Measurements from ENCODE around the gene HPCAL4. TPM values are rescaled to one million over a fixed set of nuclear protein-coding genes. Genes with fewer than 3 reads are reported as not detected.

The HPCAL4 gene
- total RNA-seq (2022; extraction: Qiagen RNA extraction) = 0.23 to 0.36 TPM (median 0.25 TPM) in 5 replicates

DNA sequence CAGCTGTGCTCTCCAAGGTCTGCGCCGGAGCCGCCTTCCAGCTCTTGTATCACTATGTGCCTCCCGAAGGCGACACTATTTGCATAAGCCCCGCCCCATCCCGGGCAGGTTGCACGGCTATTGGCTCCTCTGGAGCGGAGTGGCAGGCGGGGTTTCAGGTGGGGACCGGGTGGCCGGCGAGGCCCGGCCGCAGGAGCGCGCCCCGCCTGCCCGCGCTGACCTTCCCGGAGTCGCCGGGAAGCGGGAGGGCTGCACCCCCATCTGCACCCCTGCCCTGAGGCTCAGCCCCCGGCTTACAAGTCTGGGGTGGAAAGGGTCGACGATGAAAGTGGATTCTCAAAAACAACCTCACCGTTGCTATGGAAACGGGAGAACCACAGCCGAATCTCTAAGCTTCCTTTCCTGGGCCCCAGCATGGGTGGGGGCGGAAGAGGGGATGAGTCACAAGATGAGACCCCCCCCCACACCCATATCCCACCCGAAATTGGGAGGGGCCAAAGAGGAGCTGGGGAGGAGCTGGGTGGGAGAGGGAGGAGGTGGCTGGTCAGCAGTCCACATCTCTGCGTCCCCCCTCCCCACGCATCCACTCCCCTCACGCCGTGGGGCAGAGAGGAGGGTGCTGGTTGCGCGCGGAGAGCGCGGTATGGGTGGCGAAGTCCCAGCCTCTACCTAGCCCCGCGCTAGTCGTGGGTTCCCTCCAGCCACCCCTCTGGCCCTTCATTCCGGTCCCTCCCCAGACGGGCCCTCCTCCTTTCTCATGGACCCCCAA, at the start of gene HPCAL4:
Gene HPCAL4 (minus strand): TSS at position 51 of the 769 bp plus-strand sequence. CDS start 6,830 bp downstream, outside the sequence.

DNA sequence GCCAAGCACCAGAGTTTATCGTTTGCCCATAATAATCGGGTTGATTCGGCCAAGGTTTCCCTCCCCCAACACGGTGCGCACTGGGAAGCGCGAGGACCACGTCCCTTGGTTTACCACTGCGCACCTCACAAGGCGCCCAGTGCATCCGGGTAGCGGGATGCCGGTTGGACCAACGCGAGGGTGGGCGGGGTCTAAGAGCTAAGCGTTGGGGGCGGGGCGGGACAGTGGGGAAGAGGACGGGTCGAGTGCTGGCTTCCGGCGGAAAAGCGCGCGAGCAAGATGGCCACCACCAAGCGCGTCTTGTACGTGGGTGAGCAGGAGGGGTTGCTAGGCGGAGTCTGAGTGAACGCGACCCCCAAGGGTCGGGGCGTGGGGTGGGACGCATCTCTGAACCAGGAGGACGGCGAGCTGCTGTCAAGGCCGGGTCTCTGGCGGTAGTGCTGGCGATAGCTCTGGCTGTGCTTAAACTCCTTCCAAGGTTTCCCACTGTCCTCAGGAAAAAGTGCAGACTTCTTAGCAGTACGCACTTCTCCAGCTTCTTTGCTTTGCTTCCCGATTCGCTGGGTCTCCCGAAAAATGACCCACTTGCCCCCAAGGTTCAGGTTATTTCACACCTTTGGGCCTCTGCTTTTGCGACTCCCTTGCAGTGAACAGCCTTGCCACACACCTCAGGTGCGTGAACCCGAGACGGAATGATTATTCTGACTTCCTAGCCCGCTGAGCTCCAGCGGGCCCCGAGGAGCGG, 47.6 kb upstream of the HPCAL4 start, which contains the start of gene PPIE:
Gene PPIE (plus strand): TSS at position 261 of the 745 bp plus-strand sequence. CDS start 19 bp downstream, at position 280.

GRCh38 chr1:39671793-39672550, 19.3 kb downstream of the HPCAL4 start, which contains the start of gene NT5C1A:
NT5C1A (minus strand) TSS chr1:39672107; CDS start chr1:39672038, 69 bp downstream.

GRCh38 chr1:39639305-39640130, 51.7 kb downstream of the HPCAL4 start, which contains the start of gene HEYL:
HEYL (minus strand) TSS chr1:39639643; CDS start chr1:39639625, 18 bp downstream.

Other genes starting within 250 kb of the HPCAL4 start
- 0.07 to 0.16 TPM (median 0.12 TPM) in 4 of 5 replicates, not detected in the other for gene BMP8A, start 199.8 kb downstream of the HPCAL4 start, total RNA-seq (2022; extraction: Qiagen RNA extraction)
- gene PABPC4, start 114.6 kb downstream of the HPCAL4 start, total RNA-seq (2022; extraction: Qiagen RNA extraction) = 120 to 162 TPM (median 126 TPM) in 5 replicates
- gene HEYL, start 51.8 kb downstream of the HPCAL4 start, total RNA-seq (2022; extraction: Qiagen RNA extraction) = 2.7 to 3.4 TPM (median 3.1 TPM) in 5 replicates
- 0.07 to 0.08 TPM in 2 of 5 replicates, not detected in the others for gene NT5C1A, start 19.3 kb downstream of the HPCAL4 start, total RNA-seq (2022; extraction: Qiagen RNA extraction)
- 39.7 to 42.5 TPM (median 40.8 TPM) in 5 replicates for gene PPIE, start 47.4 kb upstream of the HPCAL4 start, total RNA-seq (2022; extraction: Qiagen RNA extraction)
- gene OXCT2, start 79.9 kb upstream of the HPCAL4 start, total RNA-seq (2022; extraction: Qiagen RNA extraction) = 0.40 to 0.74 TPM (median 0.50 TPM) in 5 replicates
- 3.5 to 4.9 TPM (median 4.5 TPM) in 5 replicates for gene BMP8B, start 97.4 kb upstream of the HPCAL4 start, total RNA-seq (2022; extraction: Qiagen RNA extraction)
- gene TRIT1, start 192.1 kb upstream of the HPCAL4 start, total RNA-seq (2022; extraction: Qiagen RNA extraction) = 14.5 to 19.1 TPM (median 16.3 TPM) in 5 replicates
- gene MYCL, start 210.5 kb upstream of the HPCAL4 start, total RNA-seq (2022; extraction: Qiagen RNA extraction) = 0.61 to 1.4 TPM (median 1.3 TPM) in 5 replicates

Measured in A549 treated with CORT108297 at 1 μM for 4 hours (cell line).